Jurkat, Clone E6-1 (cell line): ENCODE measurements around the gene INTS1.

Experiments used
- DNase-seq: peaks from one replicate; pipeline ENCODE4 v3.0.0-alpha.2; 2011; ENCODE audit warnings: low read depth, low spot score
- H3K4me3 ChIP-seq: 2 replicates; pipeline ENCODE4 v1.5.1; 2011; ENCODE audit warnings: mild to moderate bottlenecking, low read length, control low read depth, moderate library complexity

INTS1 gene

DNA sequence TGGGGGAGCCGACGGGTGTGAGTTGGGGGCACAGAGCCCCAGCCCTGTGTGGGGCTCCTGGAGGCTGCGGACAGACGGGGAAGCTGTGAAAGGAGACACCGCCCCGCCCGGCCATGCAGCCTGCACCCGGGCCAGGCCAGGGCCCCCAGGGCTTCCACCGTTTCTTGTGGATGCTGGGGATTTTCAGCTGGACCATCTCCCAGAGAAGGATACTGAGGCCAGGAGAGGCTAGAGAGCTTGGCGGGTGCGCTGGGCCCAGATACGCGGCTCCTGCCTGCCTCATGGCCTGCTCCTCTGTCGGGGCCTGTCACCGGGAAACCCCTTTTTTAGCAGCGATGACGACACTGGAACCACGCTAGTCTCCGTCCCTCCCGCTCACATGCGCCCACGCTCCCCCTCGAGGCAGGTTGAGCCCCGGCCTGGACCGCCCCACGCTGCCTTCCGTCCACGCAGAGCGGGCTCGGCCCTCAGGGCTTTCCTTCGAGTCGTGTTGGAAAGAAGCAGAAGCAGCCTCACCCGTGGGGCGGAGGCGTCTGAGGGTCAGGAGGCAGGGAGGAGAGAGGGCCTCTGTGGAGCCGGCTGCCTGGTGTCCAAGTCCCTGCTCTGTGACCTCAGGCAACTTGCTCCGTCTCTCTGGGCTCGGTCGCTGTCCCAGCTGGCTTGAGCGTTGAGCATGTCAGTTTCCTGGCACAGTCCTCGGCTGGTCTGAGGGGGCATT, 40.1 kb upstream of the INTS1 start:
- no peak overlapping the region for H3K4me3 ChIP-seq
- no peak for DNase-seq

DNA sequence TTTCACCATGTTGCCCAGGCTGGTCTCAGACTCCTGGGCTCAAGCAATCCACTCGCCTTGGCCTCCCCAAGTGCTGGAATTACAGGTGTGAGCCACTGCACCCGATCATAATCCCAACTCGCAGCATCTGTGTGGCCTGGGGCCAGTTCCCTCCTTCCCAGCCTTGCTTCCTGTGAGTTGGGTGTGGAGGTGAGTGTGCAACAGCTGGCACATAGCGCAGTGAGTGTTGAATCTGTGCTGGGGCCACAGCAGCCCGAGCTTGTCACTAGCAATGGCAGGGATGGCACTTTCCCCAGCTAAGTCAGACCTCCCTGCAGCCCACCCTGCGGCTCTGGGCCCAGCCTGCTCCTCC, 39.6 kb upstream of the INTS1 start:
- DNase-seq, result no peak
- no peak overlapping the region for H3K4me3 ChIP-seq

DNA sequence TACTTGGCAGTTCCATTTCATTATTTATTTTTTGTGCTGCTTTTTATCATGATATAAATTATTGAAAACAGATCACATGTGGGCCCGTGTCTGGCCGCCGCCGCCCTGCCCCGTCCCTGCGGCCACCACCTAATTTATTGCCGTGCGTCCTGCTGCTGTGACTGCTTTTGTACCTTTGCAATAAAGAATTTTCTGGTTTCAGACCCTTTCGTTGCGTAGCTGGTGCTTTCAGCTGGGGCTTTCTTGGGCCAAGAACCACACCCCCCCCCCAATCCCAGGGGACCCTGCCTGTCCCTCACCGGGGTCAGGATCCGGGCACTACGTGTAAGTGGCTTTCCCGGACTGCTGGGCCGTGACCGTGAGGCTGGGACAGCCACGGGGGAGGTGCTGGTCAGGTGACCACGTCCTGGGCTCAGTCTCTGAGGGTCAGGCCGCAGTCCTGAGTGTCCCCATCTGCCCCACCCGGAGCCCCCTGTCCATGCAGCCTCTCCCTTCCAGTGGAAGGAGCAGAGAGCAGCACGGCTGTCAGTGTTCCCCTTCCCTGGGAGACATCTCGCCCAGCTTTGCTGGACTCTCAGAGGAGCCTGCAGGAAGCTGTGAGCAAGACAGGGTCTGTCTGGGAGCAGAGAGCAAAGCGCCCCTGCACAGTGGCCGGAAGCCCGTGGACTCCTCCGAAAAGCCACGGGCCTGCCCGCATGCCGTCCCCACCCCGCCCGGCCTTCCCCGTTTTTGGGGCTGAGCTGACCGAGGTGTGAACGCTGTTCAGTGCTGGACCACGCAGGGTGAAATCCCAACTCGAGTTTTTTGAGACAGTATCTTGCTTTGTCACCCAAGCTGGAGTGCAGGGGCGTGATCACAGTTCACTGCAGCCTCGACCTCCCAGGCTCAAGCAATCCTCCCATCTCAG, 38.9 kb upstream of the INTS1 start:
- H3K4me3 ChIP-seq, result no peak overlapping the region
- no peak for DNase-seq

DNA sequence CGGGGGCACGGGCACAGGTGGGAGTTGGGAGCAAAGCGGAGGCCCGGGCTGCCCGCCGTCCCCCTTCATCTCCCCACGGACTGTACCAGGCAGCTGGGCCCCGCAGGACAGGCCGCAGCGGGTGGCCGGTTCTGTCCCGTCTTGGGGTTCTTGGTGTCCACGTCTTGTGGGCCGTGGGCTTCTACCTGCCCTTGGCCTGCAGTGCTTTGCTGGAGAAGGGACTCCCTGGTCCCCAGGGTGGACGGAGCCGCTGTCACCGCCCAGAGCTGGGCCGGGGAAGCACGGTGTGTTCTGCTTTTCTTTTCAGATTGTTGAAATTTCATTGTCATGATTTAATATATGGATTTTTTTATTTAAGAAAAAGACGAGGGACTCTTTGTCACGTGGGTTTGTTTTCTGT, 38.1 kb upstream of the INTS1 start:
- no peak for DNase-seq
- no peak overlapping the region for H3K4me3 ChIP-seq

DNA sequence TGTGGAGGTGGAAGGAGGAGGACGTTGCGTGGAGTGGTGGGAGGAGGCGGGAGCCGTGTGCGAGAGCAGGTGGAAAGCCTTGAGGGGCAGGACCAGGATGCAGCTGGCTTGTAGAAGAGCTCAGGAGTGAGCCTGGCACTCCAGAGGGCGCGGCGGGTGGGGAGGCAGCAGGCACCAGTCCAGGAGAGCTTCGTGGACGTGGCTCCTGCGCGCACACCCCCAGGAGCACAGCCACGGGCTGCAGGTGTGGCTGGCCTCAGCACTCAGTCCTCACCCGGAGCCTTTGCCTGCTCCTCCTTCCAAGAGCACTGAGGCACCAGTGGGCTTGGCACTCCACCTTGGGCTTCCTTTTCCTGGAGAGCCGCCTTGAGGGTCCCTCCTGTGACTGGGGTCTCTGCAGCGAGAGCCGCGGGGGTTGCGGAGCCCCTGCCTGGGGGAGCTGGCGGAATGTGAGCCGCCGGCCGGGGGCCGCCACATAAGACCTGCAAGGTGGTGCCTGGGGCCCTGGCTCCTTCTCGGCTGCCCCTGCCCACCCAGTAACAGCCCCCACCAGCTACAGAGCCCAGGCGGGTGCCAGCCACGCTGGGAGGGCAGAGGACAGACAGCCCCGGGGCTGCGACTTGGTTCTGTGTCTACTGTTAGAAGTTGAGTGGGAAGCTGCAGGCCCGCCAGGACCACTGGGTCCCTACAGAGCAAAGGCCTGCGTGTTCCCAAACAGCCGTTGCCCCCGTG, 37.4 kb upstream of the INTS1 start:
- no peak for DNase-seq
- H3K4me3 ChIP-seq, result no peak overlapping the region

DNA sequence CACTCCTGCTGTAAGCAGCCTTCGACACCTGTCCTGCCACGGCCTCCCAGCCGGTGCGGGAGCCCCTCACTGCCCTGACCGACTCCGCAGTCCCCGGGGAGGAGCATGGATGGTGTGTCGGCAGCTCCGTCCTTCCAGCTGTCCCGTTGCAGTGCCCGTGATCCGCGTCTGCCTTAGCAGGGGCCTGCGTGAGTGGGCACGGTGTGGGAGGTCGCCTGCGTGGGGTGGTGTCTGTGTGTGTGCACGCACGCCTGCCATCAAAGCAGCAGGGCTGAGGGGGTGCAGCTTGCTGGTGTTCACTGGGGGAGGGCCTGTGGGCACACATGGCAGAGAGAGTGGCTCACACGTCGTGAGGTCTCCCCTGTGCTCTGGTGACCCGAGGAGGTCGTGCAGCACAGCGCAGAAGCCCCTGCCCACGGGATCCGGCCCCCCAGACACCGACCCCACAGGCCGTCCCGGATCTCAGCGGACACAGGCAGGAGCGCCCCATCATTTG, 36.6 kb upstream of the INTS1 start:
- H3K4me3 ChIP-seq, result no peak overlapping the region
- DNase-seq, result no peak

DNA sequence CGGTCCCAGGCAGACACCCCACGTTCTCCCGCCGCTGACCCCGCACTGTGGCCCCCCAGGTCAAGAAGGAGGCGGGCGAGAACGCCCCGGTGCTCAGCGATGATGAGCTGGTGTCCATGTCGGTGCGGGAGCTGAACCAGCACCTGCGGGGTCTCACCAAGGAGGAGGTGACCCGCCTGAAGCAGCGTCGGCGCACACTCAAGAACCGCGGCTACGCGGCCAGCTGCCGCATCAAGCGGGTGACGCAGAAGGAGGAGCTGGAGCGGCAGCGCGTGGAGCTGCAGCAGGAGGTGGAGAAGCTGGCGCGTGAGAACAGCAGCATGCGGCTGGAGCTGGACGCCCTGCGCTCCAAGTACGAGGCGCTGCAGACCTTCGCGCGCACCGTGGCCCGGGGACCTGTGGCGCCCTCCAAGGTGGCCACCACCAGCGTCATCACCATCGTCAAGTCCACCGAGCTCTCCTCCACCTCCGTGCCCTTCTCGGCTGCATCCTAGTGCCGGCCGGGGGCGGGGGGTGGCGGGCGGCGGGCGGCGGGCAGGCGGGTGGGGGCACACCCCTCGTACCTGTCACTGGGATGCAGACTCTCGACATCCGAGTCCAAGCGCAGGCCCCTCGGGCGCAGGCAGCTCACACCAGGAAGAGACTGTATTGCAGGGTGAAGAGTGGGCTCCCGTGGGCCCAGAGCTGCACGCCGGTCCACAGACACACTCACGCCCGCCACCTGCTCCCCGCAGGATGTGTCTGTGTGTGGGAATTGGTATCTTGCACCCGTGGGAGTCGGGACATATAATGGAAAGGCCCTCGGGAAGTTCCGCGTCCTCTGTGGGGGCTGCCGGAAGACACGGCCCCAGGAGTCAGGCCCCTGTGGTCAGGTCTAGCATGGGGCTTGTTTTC, 35.9 kb upstream of the INTS1 start:
- DNase-seq, result no peak
- H3K4me3 ChIP-seq, result no peak overlapping the region

DNA sequence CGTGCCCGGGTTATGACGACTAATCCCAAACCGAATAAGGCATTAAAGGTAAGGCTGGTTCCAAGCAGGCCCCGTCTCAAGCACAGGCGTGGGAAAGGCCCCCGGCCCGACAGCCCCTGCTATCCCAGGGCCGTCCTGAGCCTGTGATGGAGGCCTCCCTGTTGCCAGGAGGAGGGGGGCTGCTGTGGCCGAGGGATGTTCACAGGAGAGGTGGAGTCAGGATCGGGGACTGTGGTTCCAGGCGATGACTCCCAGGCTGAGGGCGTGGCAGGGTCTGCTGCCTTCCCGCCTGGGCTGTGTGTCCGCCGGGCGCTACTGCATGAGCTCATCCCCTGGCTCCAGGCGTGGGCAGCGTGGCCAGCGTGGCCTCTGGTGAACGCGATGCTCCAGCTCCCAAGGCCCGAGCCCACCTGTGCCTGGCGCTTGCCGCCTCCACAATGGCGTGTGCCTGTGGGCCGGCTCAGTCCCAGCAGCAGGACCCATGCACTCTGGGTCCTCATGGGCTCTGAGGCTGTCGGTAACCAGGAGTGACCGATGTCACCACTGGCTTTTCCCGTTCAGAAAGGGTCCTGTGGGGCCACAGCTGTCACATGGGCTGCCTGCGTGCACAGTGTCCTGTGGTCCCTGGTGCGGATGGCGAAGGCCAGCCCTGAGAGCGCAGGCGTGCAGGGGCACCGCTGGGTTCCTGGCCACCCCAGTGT, 35.1 kb upstream of the INTS1 start:
- no peak overlapping the region for H3K4me3 ChIP-seq
- no peak for DNase-seq

DNA sequence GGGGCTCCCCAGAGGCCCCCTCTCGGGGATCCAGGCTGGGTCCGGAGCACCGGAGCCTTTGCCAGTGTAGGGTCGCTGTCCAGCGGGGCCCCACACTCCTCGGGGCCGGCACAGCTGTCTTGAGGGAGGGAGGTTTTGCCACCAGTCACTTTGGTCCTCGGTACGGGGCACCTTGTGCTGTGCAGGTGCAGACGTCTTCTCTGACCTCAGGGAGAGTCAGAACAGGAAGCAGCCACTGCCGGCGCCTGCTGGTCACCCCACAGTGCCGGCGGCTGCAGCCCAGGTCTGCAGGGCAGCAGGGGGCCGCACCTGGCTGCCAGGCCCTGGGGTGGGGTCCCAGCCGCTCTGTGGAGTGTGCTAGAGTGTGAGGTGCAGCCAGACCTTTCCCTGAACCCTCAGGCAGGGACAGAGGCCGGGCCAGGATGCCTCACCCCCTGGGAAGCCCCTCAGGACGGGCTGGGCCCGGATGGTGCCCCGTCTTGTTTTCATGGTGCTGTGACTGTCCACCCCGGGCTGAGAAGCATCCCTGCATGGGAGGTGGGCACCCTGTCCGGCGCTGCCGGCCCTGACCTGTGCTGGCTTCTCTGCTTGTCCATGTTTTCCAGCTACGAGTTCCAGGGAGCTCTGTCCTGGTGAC, 34.5 kb upstream of the INTS1 start:
- DNase-seq, result no peak
- no peak overlapping the region for H3K4me3 ChIP-seq

DNA sequence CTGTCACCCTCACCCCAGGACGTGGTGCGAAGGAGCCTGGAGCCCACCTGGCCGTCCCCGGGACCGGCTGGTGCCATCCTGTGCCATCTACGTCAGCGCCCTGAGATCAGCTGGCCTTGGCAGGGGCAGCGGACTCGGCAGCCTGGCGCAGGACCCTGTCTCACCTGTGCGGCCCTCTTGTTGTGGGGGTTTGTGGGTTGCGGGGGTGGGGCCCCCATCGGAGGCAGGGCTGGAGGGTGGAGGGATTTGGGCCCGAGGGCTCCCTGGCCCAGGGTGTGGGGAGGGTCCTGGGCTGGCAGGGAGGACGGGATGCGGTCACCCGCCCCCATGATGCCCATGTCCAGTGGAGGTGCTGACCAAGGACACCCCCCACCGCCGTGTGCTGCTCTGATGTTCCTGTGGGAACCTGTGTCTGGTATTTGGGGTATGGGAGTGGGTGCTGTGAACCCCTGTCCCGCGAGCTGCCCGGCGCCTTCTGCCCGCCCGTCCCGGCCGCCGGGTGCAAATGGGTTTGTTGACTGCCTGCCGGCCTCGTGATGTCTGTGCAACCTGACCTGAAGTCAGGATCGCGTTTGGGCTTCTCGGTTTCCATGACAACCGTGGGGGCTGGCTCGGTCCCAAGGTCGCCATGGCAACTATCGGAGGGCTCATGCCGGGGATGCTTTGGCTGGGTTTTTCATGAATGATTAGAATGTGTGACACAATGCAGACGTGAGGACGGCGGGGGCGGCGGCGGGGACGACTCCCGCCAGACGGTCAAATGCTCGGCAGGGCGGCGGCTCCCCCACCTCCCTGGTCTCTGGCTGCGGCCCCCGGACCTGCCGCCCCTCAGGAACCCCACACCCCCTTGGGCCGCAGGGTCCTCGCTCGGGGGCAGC, 33.6 kb upstream of the INTS1 start:
- no peak for DNase-seq
- no peak overlapping the region for H3K4me3 ChIP-seq

DNA sequence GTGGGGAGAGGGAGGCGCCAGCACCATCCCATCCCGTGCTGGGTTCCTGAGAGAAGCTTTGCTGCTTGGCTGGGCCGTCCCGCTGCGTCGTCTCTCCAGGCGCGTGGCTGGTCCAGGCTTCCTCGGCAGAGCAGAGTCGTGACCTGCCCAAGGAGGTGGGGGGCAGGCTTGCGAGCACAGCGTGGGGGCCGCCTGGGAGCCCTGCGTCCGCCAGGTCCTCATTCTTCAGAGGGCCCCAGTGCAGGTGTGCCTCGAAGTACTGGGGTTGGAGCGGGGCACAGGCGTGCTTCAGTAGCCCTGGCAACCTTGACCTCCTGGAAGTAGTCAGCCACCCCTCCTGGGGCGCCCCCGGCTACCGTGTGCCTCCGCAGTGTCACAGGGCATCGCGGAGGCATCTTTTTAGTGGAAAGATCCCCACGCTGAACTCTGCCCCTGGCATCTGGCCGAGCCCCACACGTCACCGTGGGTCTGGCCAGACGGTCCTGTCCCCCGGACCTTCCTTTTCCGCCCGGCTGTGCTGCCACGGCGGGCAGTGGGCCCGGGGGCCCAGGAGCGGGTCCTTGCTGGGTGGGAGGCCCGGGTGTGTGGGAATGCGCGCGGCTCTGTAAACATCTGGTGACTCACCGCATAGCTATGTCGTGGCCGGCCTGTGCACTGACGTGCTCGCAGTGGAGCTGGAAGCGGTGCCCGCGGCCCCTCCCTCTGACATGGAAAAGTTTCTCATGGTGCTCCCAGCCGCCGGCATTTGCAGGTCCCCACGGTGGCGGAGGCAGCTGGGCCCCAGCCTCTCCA, 32.8 kb upstream of the INTS1 start:
- no peak for DNase-seq
- H3K4me3 ChIP-seq, result no peak overlapping the region

DNA sequence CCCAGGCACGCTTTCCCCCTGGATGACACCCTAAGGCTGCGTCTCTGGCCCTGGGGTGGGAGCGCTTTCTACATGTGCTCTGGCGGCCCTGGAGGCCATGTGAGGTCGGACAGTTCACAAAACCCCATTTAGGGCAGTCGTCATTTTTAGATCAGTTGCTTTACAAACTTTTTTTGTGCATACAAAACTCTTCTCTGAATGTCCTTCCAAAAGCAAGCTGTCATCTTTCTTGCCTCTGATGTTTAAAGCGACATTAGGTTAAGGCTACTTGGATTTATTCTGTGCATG, 32.2 kb upstream of the INTS1 start:
- DNase-seq, result no peak
- no peak overlapping the region for H3K4me3 ChIP-seq

DNA sequence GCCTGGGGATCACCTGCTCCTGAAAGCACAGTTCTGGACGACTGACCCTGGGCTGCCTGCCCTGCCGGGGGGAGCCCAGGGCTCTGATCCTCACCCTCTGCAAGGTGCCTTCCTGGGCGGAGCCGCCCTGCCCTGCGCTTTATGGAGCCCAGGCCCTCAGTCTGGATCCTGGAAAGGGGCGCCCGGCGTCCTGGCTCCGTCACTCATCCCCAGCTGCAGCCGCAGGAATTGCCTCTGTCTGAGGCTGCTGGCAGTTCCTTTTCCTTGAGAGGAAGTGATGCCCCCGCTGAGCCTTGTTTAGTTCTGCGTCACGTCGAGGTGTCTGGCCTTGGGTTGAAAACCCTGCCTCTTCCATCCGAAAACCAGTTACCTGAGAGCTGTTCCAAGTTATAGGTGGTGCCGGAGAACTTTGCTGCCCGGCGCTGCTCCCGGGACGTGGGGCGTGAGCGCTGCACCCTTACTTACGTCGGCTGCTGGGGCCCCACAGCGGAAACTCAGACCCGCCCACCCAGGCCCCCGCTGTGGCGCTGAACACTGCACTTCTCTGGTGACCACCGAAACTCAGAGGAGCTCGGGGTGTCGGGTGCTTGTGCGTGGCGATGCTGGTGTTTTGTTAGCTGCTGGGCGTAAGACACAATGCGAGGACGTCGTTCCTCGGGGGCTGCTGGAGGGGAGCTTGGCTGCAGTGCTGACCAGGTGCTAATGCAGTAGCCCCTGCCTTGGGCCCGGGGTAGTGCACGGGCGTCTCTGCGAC, 31.7 kb upstream of the INTS1 start:
- no peak overlapping the region for H3K4me3 ChIP-seq
- no peak for DNase-seq

DNA sequence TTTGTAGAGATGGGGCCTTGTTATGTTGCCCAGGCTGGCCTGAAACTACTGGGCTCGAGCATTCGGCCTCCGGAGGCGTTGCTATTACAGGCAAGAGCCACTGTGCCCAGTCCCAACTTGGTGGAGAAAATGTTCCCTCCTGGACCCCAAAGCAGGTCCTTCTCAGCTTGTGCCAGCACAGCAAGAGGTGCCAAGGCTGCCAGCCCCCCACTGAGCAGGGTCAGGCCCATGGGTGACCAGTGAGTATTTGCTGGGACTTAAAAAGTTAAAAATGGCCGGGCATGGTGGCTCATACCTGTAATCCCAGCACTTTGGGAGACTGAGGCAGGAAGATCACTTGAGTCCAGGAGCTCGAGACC, 30.9 kb upstream of the INTS1 start:
- DNase-seq, result no peak
- no peak overlapping the region for H3K4me3 ChIP-seq

DNA sequence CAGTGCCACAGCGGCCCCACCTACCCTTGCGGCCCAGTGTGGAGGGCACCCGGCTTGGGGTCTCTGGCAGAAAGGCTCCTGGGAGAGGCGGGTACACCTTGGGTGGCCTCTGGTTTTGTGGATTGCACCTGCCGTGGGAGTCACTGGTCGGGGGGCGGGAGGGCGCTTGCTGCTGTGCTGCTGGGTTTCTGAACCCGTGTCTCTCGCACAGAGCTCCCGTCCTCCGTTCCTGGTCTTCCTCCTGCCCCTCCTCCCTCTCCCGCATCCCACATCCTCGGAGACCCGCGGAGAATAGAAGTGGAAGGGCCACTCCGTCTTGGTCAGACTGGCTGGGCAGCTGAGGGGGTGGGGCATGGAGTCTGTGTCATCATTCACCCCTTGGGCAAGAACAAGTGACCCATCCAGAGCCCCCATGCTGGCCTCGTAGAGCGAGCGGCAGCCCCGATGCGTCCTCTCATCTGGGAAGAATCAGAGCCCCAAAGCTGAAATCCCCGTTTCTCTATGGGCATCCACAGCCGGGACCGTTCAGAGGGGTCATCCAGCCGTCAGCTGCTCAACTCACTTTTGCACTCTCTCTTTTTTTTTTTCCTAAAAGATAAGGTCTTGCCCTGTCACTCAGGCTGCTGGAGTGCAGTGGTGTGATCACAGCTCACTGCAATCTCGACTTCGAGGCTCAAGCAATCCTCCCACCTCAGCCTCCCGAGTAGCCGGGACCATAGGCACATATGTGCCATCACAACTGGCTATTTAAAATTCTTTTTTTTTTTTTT, 30.3 kb upstream of the INTS1 start:
- no peak for DNase-seq
- no peak overlapping the region for H3K4me3 ChIP-seq
